ENCODE data around the gene PLCB1. TPM values are rescaled to one million over a fixed set of nuclear protein-coding genes. Genes with fewer than 3 reads are reported as not detected.

PLCB1 gene
- total and polyA plus RNA-seq, 2 donors = 16.8 to 147 TPM

GRCh38 chr20:8755340-8756118 lies 623.5 kb downstream of the PLCB1 start:
- Histone ChIP-seq H3K27ac (ENCODE audit: low read depth) (no peak overlapping the region), H3K4me3 (ENCODE audit: low read depth, low read length) (no peak overlapping the region)
- WGBS = 83% methylated on average over 3 of the region's 3 CpGs

GRCh38 chr20:8756410-8756809 lies 624.3 kb downstream of the PLCB1 start:
- Histone ChIP-seq H3K36me3 (ENCODE audit: insufficient read depth) (peaks cover 3% of the 10 kb centered on the region), H3K4me3 (ENCODE audit: low read depth, low read length) (no peak overlapping the region), H3K4me1 (ENCODE audit: insufficient read depth) (no peaks in the 10 kb centered on the region), H3K27ac (ENCODE audit: low read depth) (no peak overlapping the region)
- no peak for DNase-seq (ENCODE audit: extremely low spot score)
- 75% methylated on average over 2 of the region's 2 CpGs for WGBS

More at GRCh38 chr20:8755340-8756118, 623.5 kb downstream of the PLCB1 start:
- no peak for DNase-seq (ENCODE audit: extremely low spot score)
- Histone ChIP-seq H3K36me3 (ENCODE audit: insufficient read depth) (peaks cover 3% of the 10 kb centered on the region), H3K4me1 (ENCODE audit: insufficient read depth) (no peaks in the 10 kb centered on the region)

GRCh38 chr20:8757146-8757545 lies 625.1 kb downstream of the PLCB1 start:
- WGBS = 57% methylated on average over 4 of the region's 4 CpGs
- Histone ChIP-seq H3K4me3 (ENCODE audit: low read depth, low read length) (no peak overlapping the region), H3K4me1 (ENCODE audit: insufficient read depth) (no peaks in the 10 kb centered on the region), H3K36me3 (ENCODE audit: insufficient read depth) (peaks cover 3% of the 10 kb centered on the region), H3K27ac (ENCODE audit: low read depth) (no peak overlapping the region)
- no peak for DNase-seq (ENCODE audit: extremely low spot score)

- 59% methylated on average over 4 of the region's 4 CpGs for WGBS
- Histone ChIP-seq H3K4me1 (ENCODE audit: insufficient read depth) (no peaks in the 10 kb centered on the region), H3K27ac (ENCODE audit: low read depth) (no peak overlapping the region), H3K4me3 (ENCODE audit: low read depth, low read length) (no peak overlapping the region), H3K36me3 (ENCODE audit: insufficient read depth) (no peaks in the 10 kb centered on the region)
- DNase-seq (ENCODE audit: extremely low spot score) = no peak
Measured at GRCh38 chr20:8764344-8764962, 632.4 kb downstream of the PLCB1 start.

- 88% methylated on average over 5 of the region's 5 CpGs for WGBS
- no peak for DNase-seq (ENCODE audit: extremely low spot score)
- H3K4me3 ChIP-seq (ENCODE audit: low read depth, low read length) = no peak overlapping the region
- no peaks in the 10 kb centered on the region for H3K4me1 ChIP-seq (ENCODE audit: insufficient read depth)
- no peaks in the 10 kb centered on the region for H3K36me3 ChIP-seq (ENCODE audit: insufficient read depth)
- no peak overlapping the region for H3K27ac ChIP-seq (ENCODE audit: low read depth)
Measured at GRCh38 chr20:8766868-8767390, 634.9 kb downstream of the PLCB1 start.

GRCh38 chr20:8774412-8774811 lies 642.3 kb downstream of the PLCB1 start:
- Histone ChIP-seq H3K27ac (ENCODE audit: low read depth) (no peak overlapping the region), H3K4me1 (ENCODE audit: insufficient read depth) (no peaks in the 10 kb centered on the region), H3K4me3 (ENCODE audit: low read depth, low read length) (no peak overlapping the region), H3K36me3 (ENCODE audit: insufficient read depth) (no peaks in the 10 kb centered on the region)
- DNase-seq (ENCODE audit: extremely low spot score) = no peak
- 77% methylated on average over 5 of the region's 5 CpGs for WGBS

- Histone ChIP-seq H3K36me3 (ENCODE audit: insufficient read depth) (no peaks in the 10 kb centered on the region), H3K27ac (ENCODE audit: low read depth) (no peak overlapping the region), H3K4me3 (ENCODE audit: low read depth, low read length) (no peak overlapping the region), H3K4me1 (ENCODE audit: insufficient read depth) (no peaks in the 10 kb centered on the region)
- WGBS = 86% methylated on average over 4 of the region's 4 CpGs
- no peak for DNase-seq (ENCODE audit: extremely low spot score)
Measured at GRCh38 chr20:8777911-8778310, 645.8 kb downstream of the PLCB1 start.

GRCh38 chr20:8778387-8778786 lies 646.3 kb downstream of the PLCB1 start:
- no peak for DNase-seq (ENCODE audit: extremely low spot score)
- Histone ChIP-seq H3K27ac (ENCODE audit: low read depth) (no peak overlapping the region), H3K4me3 (ENCODE audit: low read depth, low read length) (no peak overlapping the region), H3K36me3 (ENCODE audit: insufficient read depth) (no peaks in the 10 kb centered on the region), H3K4me1 (ENCODE audit: insufficient read depth) (no peaks in the 10 kb centered on the region)

GRCh38 chr20:8780915-8781314 lies 648.8 kb downstream of the PLCB1 start:
- H3K27ac ChIP-seq (ENCODE audit: low read depth) = no peak overlapping the region
- peaks cover 2% of the 10 kb centered on the region for H3K4me1 ChIP-seq (ENCODE audit: insufficient read depth)
- no peaks in the 10 kb centered on the region for H3K36me3 ChIP-seq (ENCODE audit: insufficient read depth)
- no peak overlapping the region for H3K4me3 ChIP-seq (ENCODE audit: low read depth, low read length)
- no peak for DNase-seq (ENCODE audit: extremely low spot score)

- no peaks in the 10 kb centered on the region for H3K36me3 ChIP-seq (ENCODE audit: insufficient read depth)
- WGBS = 35% methylated on average over 2 of the region's 2 CpGs
- H3K4me1 ChIP-seq (ENCODE audit: insufficient read depth) = peaks cover 2% of the 10 kb centered on the region
- H3K27ac ChIP-seq (ENCODE audit: low read depth) = no peak overlapping the region
- H3K4me3 ChIP-seq (ENCODE audit: low read depth, low read length) = no peak overlapping the region
- no peak for DNase-seq (ENCODE audit: extremely low spot score)
Measured at GRCh38 chr20:8782804-8783203, 650.7 kb downstream of the PLCB1 start.

GRCh38 chr20:8783734-8784133 lies 651.7 kb downstream of the PLCB1 start:
- H3K4me3 ChIP-seq (ENCODE audit: low read depth, low read length) = no peak overlapping the region
- WGBS = 100% methylated on average over 1 of the region's 1 CpG
- H3K36me3 ChIP-seq (ENCODE audit: insufficient read depth) = no peaks in the 10 kb centered on the region
- peaks cover 2% of the 10 kb centered on the region for H3K4me1 ChIP-seq (ENCODE audit: insufficient read depth)
- no peak for DNase-seq (ENCODE audit: extremely low spot score)
- no peak overlapping the region for H3K27ac ChIP-seq (ENCODE audit: low read depth)

GRCh38 chr20:8786383-8786782 lies 654.3 kb downstream of the PLCB1 start:
- Histone ChIP-seq H3K36me3 (ENCODE audit: insufficient read depth) (no peaks in the 10 kb centered on the region), H3K27ac (ENCODE audit: low read depth) (no peak overlapping the region), H3K4me3 (ENCODE audit: low read depth, low read length) (no peak overlapping the region), H3K4me1 (ENCODE audit: insufficient read depth) (peaks cover 2% of the 10 kb centered on the region)
- no peak for DNase-seq (ENCODE audit: extremely low spot score)
- WGBS = 95% methylated on average over 6 of the region's 6 CpGs

GRCh38 chr20:8787090-8787489 lies 655.0 kb downstream of the PLCB1 start:
- Histone ChIP-seq H3K4me3 (ENCODE audit: low read depth, low read length) (no peak overlapping the region), H3K36me3 (ENCODE audit: insufficient read depth) (no peaks in the 10 kb centered on the region), H3K27ac (ENCODE audit: low read depth) (no peak overlapping the region), H3K4me1 (ENCODE audit: insufficient read depth) (peaks cover 2% of the 10 kb centered on the region)
- 82% methylated on average over 3 of the region's 3 CpGs for WGBS
- DNase-seq (ENCODE audit: extremely low spot score) = no peak

GRCh38 chr20:8788275-8788674 lies 656.2 kb downstream of the PLCB1 start:
- Histone ChIP-seq H3K4me3 (ENCODE audit: low read depth, low read length) (no peak overlapping the region), H3K4me1 (ENCODE audit: insufficient read depth) (peaks cover 2% of the 10 kb centered on the region), H3K27ac (ENCODE audit: low read depth) (no peak overlapping the region), H3K36me3 (ENCODE audit: insufficient read depth) (peaks cover 5% of the 10 kb centered on the region)
- whole genome bisulfite sequencing = 97% methylated on average over 2 of the region's 2 CpGs
- no peak for DNase-seq (ENCODE audit: extremely low spot score)
